Progenitor cell of endocrine pancreas (in vitro differentiated cells): ENCODE measurements around the gene LEMD2. TPM values are rescaled to one million over a fixed set of nuclear protein-coding genes. Genes with fewer than 3 reads are reported as not detected.

Experiments used
- DNase-seq: peaks from one replicate; pipeline ENCODE4 v3.0.0; 2021; ENCODE audit warnings: low spot score; ENCODE audit not compliant: unreplicated experiment
- H3K27ac Mint-ChIP-seq: 2 replicates; pipeline ENCODE4 v1.8.0; 2021; ENCODE audit warnings: mild to moderate bottlenecking, moderate library complexity, mixed read lengths
- H3K27me3 Mint-ChIP-seq: 2 replicates; pipeline ENCODE4 v1.8.0; 2021; ENCODE audit warnings: mixed read lengths
- H3K36me3 Mint-ChIP-seq: 2 replicates; pipeline ENCODE4 v1.8.0; 2022; ENCODE audit warnings: mixed read lengths; ENCODE audit not compliant: insufficient read depth
- H3K4me1 Mint-ChIP-seq: 2 replicates; pipeline ENCODE4 v1.8.0; 2021; ENCODE audit warnings: low read depth, mixed read lengths
- H3K4me3 Mint-ChIP-seq: 2 replicates; pipeline ENCODE4 v1.8.0; 2021; ENCODE audit warnings: low read depth, mild to moderate bottlenecking, moderate library complexity, mixed read lengths
- H3K9me3 Mint-ChIP-seq: 2 replicates; pipeline ENCODE4 v1.8.0; 2021; ENCODE audit warnings: low read depth, mixed read lengths
- CTCF ChIP-seq: fragments of 200-600 bp; sonication (generic); IDR thresholded peaks from one replicate; pipeline ENCODE4 v1.5.0; 2021; ENCODE audit warnings: antibody characterized with exemption, mild to moderate bottlenecking; ENCODE audit not compliant: unreplicated experiment
- total RNA-seq: library from RNA; stranded (reverse); gene quantifications from 2 replicates; pipeline ENCODE4 v1.2.1, GENCODE V29; 2021

LEMD2 gene
- total RNA-seq, 1 donor from 2014 or later: 69.9 TPM

- TF ChIP-seq CTCF: no peak
- H3K9me3 Mint-ChIP-seq: no peaks in the 10 kb centered on the region
- H3K36me3 Mint-ChIP-seq: peaks cover 2% of the 10 kb centered on the region
- peak overlapping the region; percentile 40 for H3K4me3 Mint-ChIP-seq
- H3K27ac Mint-ChIP-seq: no peak overlapping the region
- H3K27me3 Mint-ChIP-seq: peaks cover 6% of the 10 kb centered on the region
- H3K4me1 Mint-ChIP-seq: peaks cover 24% of the 10 kb centered on the region
- DNase-seq: no peak
Observed at GRCh38 chr6:33790379-33790778, 1.4 kb upstream of the LEMD2 start.

GRCh38 chr6:33789550-33789895 is 593 bp upstream of the LEMD2 start:
- Mint-ChIP-seq H3K4me1 (peaks cover 19% of the 10 kb centered on the region), H3K27ac (peak overlapping the region; percentile 97)

GRCh38 chr6:33787954-33788693 is 806 bp downstream of the LEMD2 start:
- TF ChIP-seq CTCF: no peak
- Mint-ChIP-seq H3K4me3 (peak overlapping the region; percentile 99), H3K27ac (peak overlapping the region; percentile 97), H3K4me1 (peaks cover 19% of the 10 kb centered on the region), H3K27me3 (peaks cover 6% of the 10 kb centered on the region), H3K9me3 (no peaks in the 10 kb centered on the region), H3K36me3 (peaks cover 5% of the 10 kb centered on the region)
- DNase-seq: no peak

More at GRCh38 chr6:33789550-33789895, 593 bp upstream of the LEMD2 start:
- H3K4me3 Mint-ChIP-seq: peak overlapping the region; percentile 75
- TF ChIP-seq CTCF: no peak
- no peaks in the 10 kb centered on the region for H3K9me3 Mint-ChIP-seq
- H3K36me3 Mint-ChIP-seq: peaks cover 2% of the 10 kb centered on the region
- no peak for DNase-seq
- peaks cover 6% of the 10 kb centered on the region for H3K27me3 Mint-ChIP-seq

GRCh38 chr6:33787346-33787953 is 1.5 kb downstream of the LEMD2 start:
- no peaks in the 10 kb centered on the region for H3K9me3 Mint-ChIP-seq
- H3K36me3 Mint-ChIP-seq: peaks cover 5% of the 10 kb centered on the region
- H3K4me1 Mint-ChIP-seq: peaks cover 19% of the 10 kb centered on the region
- no peak for DNase-seq
- no peak for TF ChIP-seq CTCF
- peak overlapping the region; percentile 99 for H3K4me3 Mint-ChIP-seq
- H3K27me3 Mint-ChIP-seq: peaks cover 1% of the 10 kb centered on the region
- peak overlapping the region; percentile 97 for H3K27ac Mint-ChIP-seq

- no peaks in the 10 kb centered on the region for H3K9me3 Mint-ChIP-seq
- H3K4me1 Mint-ChIP-seq: peaks cover 19% of the 10 kb centered on the region
- no peak for DNase-seq
- H3K36me3 Mint-ChIP-seq: peaks cover 9% of the 10 kb centered on the region
- H3K27ac Mint-ChIP-seq: no peak overlapping the region
- no peaks in the 10 kb centered on the region for H3K27me3 Mint-ChIP-seq
- peak overlapping the region; percentile 99 for H3K4me3 Mint-ChIP-seq
- TF ChIP-seq CTCF: no peak
Observed at GRCh38 chr6:33786736-33787135, 2.2 kb downstream of the LEMD2 start.
